ENCODE results near the gene PCDH10.

The PCDH10 gene

DNA sequence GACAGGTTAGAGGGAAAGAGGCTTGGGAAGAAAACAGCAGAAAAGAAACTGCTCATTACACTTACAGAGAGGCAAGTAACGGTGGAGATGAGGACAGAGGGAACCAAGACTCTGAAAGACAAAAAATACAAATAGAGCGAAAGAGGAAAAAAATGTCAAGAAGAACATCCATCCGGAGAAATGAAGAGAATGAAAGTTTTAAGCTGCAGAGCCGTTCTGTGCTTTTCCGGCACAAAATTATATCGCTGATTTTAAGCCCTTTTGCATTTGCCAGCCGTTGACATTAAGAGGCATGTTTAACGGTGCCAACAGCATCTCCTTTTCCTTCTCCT lies 236 bp downstream of the PCDH10 start:
- in situ Hi-C loops (cut with MboI; ENCODE audit: low pct_unique_long_range_greater_than_20kb, low sequenced_read_pairs, unreplicated experiment), result no loop called here
- no peak for DNase-seq (ENCODE audit: low spot score)
- TF ChIP-seq, protein P1, sequence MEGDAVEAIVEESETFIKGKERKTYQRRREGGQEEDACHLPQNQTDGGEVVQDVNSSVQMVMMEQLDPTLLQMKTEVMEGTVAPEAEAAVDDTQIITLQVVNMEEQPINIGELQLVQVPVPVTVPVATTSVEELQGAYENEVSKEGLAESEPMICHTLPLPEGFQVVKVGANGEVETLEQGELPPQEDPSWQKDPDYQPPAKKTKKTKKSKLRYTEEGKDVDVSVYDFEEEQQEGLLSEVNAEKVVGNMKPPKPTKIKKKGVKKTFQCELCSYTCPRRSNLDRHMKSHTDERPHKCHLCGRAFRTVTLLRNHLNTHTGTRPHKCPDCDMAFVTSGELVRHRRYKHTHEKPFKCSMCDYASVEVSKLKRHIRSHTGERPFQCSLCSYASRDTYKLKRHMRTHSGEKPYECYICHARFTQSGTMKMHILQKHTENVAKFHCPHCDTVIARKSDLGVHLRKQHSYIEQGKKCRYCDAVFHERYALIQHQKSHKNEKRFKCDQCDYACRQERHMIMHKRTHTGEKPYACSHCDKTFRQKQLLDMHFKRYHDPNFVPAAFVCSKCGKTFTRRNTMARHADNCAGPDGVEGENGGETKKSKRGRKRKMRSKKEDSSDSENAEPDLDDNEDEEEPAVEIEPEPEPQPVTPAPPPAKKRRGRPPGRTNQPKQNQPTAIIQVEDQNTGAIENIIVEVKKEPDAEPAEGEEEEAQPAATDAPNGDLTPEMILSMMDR (IDR thresholded peaks at IDR 0.05; ENCODE audit: extremely low read depth, insufficient read depth, missing control alignments), result no peak

DNA sequence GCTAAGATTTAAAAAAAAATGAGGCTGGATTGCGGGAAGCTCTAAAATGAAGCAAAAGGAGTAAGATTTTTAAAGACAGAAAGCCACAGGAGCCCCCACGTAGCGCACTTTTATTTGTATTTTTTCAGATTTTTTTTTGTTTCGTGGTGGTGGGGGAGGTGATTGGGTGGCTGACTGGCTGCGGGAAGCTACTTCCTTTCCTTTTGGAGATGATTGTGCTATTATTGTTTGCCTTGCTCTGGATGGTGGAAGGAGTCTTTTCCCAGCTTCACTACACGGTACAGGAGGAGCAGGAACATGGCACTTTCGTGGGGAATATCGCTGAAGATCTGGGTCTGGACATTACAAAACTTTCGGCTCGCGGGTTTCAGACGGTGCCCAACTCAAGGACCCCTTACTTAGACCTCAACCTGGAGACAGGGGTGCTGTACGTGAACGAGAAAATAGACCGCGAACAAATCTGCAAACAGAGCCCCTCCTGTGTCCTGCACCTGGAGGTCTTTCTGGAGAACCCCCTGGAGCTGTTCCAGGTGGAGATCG lies 908 bp downstream of the PCDH10 start:
- peak; percentile 15 for DNase-seq (ENCODE audit: low spot score)
- TF ChIP-seq, protein P1 (IDR thresholded peaks at IDR 0.05; ENCODE audit: extremely low read depth, insufficient read depth, missing control alignments), result no peak
- in situ Hi-C loops (cut with MboI; ENCODE audit: low pct_unique_long_range_greater_than_20kb, low sequenced_read_pairs, unreplicated experiment), result no loop called here

DNA sequence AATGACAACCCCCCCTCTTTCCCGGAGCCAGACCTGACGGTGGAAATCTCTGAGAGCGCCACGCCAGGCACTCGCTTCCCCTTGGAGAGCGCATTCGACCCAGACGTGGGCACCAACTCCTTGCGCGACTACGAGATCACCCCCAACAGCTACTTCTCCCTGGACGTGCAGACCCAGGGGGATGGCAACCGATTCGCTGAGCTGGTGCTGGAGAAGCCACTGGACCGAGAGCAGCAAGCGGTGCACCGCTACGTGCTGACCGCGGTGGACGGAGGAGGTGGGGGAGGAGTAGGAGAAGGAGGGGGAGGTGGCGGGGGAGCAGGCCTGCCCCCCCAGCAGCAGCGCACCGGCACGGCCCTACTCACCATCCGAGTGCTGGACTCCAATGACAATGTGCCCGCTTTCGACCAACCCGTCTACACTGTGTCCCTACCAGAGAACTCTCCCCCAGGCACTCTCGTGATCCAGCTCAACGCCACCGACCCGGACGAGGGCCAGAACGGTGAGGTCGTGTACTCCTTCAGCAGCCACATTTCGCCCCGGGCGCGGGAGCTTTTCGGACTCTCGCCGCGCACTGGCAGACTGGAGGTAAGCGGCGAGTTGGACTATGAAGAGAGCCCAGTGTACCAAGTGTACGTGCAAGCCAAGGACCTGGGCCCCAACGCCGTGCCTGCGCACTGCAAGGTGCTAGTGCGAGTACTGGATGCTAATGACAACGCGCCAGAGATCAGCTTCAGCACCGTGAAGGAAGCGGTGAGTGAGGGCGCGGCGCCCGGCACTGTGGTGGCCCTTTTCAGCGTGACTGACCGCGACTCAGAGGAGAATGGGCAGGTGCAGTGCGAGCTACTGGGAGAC lies 1.6 kb downstream of the PCDH10 start:
- in situ Hi-C loops (cut with MboI; ENCODE audit: low pct_unique_long_range_greater_than_20kb, low sequenced_read_pairs, unreplicated experiment), result no loop called here
- peak; percentile 13 for DNase-seq (ENCODE audit: low spot score)

DNA sequence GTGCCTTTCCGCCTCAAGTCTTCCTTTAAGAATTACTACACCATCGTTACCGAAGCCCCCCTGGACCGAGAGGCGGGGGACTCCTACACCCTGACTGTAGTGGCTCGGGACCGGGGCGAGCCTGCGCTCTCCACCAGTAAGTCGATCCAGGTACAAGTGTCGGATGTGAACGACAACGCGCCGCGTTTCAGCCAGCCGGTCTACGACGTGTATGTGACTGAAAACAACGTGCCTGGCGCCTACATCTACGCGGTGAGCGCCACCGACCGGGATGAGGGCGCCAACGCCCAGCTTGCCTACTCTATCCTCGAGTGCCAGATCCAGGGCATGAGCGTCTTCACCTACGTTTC lies 2.2 kb downstream of the PCDH10 start:
- peak; percentile 17 for DNase-seq (ENCODE audit: low spot score)
- in situ Hi-C loops (cut with MboI; ENCODE audit: low pct_unique_long_range_greater_than_20kb, low sequenced_read_pairs, unreplicated experiment), result no loop called here
- TF ChIP-seq, protein P1 (IDR thresholded peaks at IDR 0.05; ENCODE audit: extremely low read depth, insufficient read depth, missing control alignments), result no peak

More for the DNA sequence above, 1.6 kb downstream of the PCDH10 start:
- TF ChIP-seq, protein P1 (IDR thresholded peaks at IDR 0.05; ENCODE audit: extremely low read depth, insufficient read depth, missing control alignments), result no peak

DNA sequence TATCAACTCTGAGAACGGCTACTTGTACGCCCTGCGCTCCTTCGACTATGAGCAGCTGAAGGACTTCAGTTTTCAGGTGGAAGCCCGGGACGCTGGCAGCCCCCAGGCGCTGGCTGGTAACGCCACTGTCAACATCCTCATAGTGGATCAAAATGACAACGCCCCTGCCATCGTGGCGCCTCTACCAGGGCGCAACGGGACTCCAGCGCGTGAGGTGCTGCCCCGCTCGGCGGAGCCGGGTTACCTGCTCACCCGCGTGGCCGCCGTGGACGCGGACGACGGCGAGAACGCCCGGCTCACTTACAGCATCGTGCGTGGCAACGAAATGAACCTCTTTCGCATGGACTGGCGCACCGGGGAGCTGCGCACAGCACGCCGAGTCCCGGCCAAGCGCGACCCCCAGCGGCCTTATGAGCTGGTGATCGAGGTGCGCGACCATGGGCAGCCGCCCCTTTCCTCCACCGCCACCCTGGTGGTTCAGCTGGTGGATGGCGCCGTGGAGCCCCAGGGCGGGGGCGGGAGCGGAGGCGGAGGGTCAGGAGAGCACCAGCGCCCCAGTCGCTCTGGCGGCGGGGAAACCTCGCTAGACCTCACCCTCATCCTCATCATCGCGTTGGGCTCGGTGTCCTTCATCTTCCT lies 2.7 kb downstream of the PCDH10 start:
- DNase-seq (ENCODE audit: low spot score), result peak; percentile 21
- TF ChIP-seq, protein P1 (IDR thresholded peaks at IDR 0.05; ENCODE audit: extremely low read depth, insufficient read depth, missing control alignments), result no peak
- in situ Hi-C loops (cut with MboI; ENCODE audit: low pct_unique_long_range_greater_than_20kb, low sequenced_read_pairs, unreplicated experiment), result no loop called here

DNA sequence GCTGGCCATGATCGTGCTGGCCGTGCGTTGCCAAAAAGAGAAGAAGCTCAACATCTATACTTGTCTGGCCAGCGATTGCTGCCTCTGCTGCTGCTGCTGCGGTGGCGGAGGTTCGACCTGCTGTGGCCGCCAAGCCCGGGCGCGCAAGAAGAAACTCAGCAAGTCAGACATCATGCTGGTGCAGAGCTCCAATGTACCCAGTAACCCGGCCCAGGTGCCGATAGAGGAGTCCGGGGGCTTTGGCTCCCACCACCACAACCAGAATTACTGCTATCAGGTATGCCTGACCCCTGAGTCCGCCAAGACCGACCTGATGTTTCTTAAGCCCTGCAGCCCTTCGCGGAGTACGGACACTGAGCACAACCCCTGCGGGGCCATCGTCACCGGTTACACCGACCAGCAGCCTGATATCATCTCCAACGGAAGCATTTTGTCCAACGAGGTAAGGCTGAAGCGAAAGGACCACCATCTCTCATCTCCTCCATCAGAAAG lies 3.3 kb downstream of the PCDH10 start:
- TF ChIP-seq, protein P1 (IDR thresholded peaks at IDR 0.05; ENCODE audit: extremely low read depth, insufficient read depth, missing control alignments), result no peak
- in situ Hi-C loops (cut with MboI; ENCODE audit: low pct_unique_long_range_greater_than_20kb, low sequenced_read_pairs, unreplicated experiment), result no loop called here
- DNase-seq (ENCODE audit: low spot score), result no peak
